Spinal cord (tissue), 10 donors: Measurements from ENCODE around the gene LZTFL1. TPM values are rescaled to one million over a fixed set of nuclear protein-coding genes. Genes with fewer than 3 reads are reported as not detected.

ENCODE experiments used
- DNase-seq, 6 donors: peaks; one replicate each; pipeline versions ENCODE4 v3.0.0 to v3.0.0-alpha.2; 2013 to 2015; ENCODE audit warnings: low spot score in 6 of 6, low read depth in 4 of 6
- H3K27ac ChIP-seq: one replicate; pipeline ENCODE4 v1.5.1; 2013; ENCODE audit warnings: low read depth, low read length, control low read depth
- H3K27me3 ChIP-seq: one replicate; pipeline ENCODE4 v1.6.1; 2013; ENCODE audit warnings: low read length; ENCODE audit not compliant: control insufficient read depth, insufficient read depth
- H3K36me3 ChIP-seq: one replicate; pipeline ENCODE4 v1.6.1; 2013; ENCODE audit warnings: low read length; ENCODE audit not compliant: control insufficient read depth, insufficient read depth
- H3K4me1 ChIP-seq: one replicate; pipeline ENCODE4 v1.6.1; 2013; ENCODE audit warnings: low read length; ENCODE audit not compliant: control insufficient read depth, insufficient read depth
- H3K4me3 ChIP-seq: one replicate; pipeline ENCODE4 v1.5.1; 2013; ENCODE audit warnings: low read depth, low read length, control low read depth
- H3K9me3 ChIP-seq: one replicate; pipeline ENCODE4 v1.6.1; 2013; ENCODE audit warnings: low read length; ENCODE audit not compliant: control insufficient read depth, insufficient read depth
- WGBS: methylation state at CpG from one replicate; pipeline ENCODE4 v1.1.5; 2013; ENCODE audit warnings: missing lambda C conversion rate; ENCODE audit not compliant: insufficient coverage; 5-methylcytosine and 5-hydroxymethylcytosine counted together
- polyA plus RNA-seq, 2 donors: library from polyadenylated mRNA; unstranded; fragments of 120-200 nt; gene quantifications; one replicate each; pipeline ENCODE4 v1.2.1, GENCODE V29; 2013; ENCODE audit not compliant: insufficient read length in 2 of 2
- total RNA-seq, 2 donors: library from RNA; depleted of rRNA in 1 of 2; stranded (reverse); fragments of 120-200 nt in 1 of 2; fragments of >200 nt in 1 of 2; gene quantifications; one replicate each; pipeline versions ENCODE4 v1.2.3 to v1.2.4, GENCODE V29; 2013 to 2014
- donor health status: healthy.

LZTFL1 gene
- total and polyA plus RNA-seq, 4 donors: 25.9 to 46.5 (median 31.4) TPM

DNA sequence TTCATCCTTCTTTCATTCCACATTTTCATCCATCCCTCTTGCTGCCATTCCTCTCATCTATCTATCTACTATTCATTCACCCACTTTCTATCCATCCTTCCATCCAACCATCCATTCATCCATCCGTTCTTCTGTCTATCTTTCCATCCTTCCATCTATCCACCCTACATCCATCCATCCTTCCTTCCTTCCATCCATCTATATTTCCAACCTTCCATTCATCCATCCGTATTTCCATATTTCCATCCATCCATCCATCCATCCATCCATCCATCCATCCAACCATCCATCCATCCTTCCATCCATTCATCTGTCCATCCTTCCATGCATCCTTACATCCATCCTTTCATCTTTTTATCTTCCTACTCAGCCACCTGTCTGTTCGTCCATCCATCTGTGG lies 59.5 kb downstream of the LZTFL1 start:
- no peaks in the 10 kb centered on the region for H3K9me3 ChIP-seq
- H3K27ac ChIP-seq: no peak overlapping the region
- DNase-seq: no peak
- WGBS: 94% methylated on average over 3 of the region's 3 CpGs
- H3K4me3 ChIP-seq: no peak overlapping the region
- H3K4me1 ChIP-seq: no peaks in the 10 kb centered on the region
- no peaks in the 10 kb centered on the region for H3K27me3 ChIP-seq
- no peaks in the 10 kb centered on the region for H3K36me3 ChIP-seq

DNA sequence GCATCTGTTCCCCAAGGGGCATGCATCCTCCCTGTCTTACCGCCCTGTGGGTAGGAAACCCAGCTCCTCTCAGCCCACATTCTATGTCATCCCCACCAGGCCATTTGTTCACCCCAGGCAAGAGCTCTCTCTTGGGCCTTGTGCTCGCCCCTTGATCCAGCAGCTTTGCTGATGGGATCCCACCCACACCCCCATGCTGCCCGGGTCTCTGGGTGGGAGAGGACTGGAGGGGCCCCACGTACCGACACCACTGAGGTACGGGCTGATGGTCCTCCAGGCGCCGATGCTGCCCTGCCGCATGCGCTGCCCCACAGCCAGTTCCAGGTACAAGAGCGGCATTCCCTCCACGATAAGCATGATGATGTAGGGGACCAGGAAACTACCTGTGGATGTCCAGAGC lies 60.1 kb downstream of the LZTFL1 start:
- WGBS: 89% methylated on average over 3 of the region's 12 CpGs
- DNase-seq: no peak
- Histone ChIP-seq H3K9me3 (no peaks in the 10 kb centered on the region), H3K27me3 (no peaks in the 10 kb centered on the region), H3K4me3 (no peak overlapping the region), H3K4me1 (no peaks in the 10 kb centered on the region), H3K27ac (no peak overlapping the region), H3K36me3 (no peaks in the 10 kb centered on the region)

DNA sequence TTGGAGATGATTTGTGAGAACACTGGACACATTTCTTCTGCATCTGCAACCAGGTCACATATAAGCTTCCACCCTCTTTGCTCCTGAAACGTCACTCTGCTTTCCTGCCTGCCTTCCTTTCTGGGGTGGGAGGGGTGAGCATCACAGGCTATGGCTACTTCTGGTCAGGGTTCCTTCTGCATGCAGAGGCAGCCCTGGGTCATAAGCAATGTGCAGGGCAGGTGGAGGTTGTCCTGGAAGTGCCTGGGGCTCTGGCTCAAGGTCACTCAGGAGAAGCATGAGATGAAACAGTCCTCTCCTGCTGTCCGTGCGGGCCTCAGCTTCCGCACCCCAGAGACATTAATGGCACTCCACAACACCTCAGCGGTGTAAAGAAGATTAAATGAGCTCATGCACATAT lies 60.6 kb downstream of the LZTFL1 start:
- Histone ChIP-seq H3K27me3 (no peaks in the 10 kb centered on the region), H3K36me3 (no peaks in the 10 kb centered on the region), H3K4me1 (no peaks in the 10 kb centered on the region), H3K9me3 (no peaks in the 10 kb centered on the region), H3K4me3 (no peak overlapping the region), H3K27ac (no peak overlapping the region)
- 93% methylated on average over 3 of the region's 5 CpGs for WGBS
- DNase-seq: peak in 1 of 6 donors; percentile 23

DNA sequence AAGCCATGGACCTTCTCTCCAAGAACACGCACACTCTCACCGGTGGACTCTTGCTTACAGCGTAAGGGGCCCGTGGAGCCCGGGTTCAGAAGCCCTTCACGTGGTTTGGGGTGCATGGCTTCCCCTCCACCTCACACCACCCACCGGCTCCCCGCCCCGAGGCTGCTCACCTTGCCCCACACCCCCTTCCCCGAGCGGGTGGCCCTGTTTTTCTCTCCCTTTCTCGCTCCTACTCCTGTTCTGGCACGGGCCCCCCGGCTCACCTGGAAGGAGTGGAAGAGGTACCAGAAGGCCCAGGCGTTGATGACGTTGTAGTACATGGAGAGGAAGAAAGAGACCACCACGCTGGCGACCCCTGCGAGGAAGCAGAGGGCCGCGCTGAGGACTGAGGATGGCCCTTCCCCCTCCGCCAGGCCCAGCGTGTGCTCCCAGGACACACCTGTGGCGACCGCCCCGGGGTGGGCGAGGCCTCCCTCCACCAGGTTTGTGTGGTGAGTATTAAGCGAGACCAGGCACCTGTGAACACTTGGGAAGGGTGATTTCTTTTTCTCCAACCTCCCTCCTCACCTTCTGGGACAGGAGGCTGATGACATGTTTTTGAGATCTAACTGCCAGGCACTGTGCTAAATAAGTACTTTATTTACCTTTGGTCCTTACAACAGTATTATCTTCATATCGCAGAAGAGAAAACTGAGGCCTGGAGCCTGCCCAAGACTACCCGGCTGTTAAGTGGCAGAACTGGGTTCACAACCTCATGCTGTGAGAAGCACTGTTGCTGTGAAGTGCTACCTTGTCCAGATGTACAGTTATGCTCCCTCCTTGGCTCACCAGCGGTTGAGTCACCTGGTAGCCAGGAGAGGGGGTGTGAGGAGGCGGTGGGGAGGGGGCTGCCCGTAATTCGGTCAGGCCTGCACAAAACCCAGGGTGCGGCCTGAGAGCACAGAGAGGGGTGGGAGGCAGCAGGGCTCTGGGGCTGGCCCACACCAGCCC lies 61.9 kb downstream of the LZTFL1 start:
- Histone ChIP-seq H3K4me3 (no peak overlapping the region), H3K9me3 (no peaks in the 10 kb centered on the region), H3K27ac (no peak overlapping the region), H3K27me3 (no peaks in the 10 kb centered on the region), H3K36me3 (no peaks in the 10 kb centered on the region), H3K4me1 (no peaks in the 10 kb centered on the region)
- WGBS: 93% methylated on average over 18 of the region's 35 CpGs
- no peak for DNase-seq

DNA sequence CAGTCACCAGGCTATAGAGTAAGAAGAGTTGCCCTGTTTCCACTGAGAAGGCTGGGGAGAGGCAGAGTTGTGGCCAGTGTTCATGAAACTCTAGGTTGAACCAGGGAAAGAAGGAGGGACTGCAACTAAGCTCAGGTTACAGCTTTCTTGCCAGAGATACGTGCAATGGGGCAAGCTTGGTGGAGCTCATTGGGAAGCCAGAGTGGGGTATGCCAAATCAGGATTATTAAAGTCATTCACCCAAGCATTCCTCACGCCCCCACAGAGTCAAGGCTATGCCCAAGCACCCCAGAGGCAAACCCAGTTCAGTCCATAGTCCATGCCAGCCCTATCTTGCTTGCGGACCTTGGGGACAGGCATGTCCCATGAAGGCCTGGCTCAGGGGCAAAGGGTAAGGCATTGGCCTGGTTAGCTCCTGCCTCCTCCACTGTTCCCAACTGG lies 63.1 kb downstream of the LZTFL1 start:
- 87% methylated on average over 3 of the region's 3 CpGs for WGBS
- no peak for DNase-seq

DNA sequence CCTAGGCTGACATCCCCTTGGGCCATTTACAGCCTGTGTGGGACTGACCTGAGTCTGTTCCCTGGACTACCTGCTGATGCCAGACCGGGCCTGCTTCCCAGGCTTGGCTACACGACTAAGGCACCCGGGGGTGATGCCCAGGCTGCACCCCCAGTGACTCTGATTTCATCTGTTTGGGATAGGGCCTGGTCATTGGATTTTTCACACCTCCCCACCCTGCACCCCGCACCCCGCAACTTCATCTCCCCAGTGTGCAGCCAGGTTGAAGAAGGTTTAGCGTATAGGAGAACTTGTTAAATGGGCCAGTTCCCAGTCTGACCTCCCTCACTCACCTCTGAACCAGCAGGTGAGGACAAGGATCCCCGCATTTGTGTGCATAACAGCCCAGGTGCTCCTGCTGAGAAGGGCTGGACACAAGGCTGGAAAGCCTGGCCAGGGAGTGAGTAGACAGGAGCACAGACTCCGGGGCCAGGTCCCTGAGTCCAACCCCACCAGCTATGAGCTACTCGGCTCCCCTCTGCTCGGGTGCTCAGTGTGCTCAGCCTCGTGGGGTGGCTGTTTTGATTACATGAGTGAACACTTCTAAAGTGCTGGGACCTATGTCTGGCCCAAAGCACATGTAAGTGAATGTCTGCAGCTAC lies 64.1 kb downstream of the LZTFL1 start:
- 83% methylated on average over 6 of the region's 11 CpGs for WGBS

More for the DNA sequence above, 63.1 kb downstream of the LZTFL1 start:
- H3K36me3 ChIP-seq: no peaks in the 10 kb centered on the region
- no peaks in the 10 kb centered on the region for H3K4me1 ChIP-seq
- H3K4me3 ChIP-seq: no peak overlapping the region
- H3K27ac ChIP-seq: no peak overlapping the region
- H3K27me3 ChIP-seq: no peaks in the 10 kb centered on the region
- no peaks in the 10 kb centered on the region for H3K9me3 ChIP-seq

DNA sequence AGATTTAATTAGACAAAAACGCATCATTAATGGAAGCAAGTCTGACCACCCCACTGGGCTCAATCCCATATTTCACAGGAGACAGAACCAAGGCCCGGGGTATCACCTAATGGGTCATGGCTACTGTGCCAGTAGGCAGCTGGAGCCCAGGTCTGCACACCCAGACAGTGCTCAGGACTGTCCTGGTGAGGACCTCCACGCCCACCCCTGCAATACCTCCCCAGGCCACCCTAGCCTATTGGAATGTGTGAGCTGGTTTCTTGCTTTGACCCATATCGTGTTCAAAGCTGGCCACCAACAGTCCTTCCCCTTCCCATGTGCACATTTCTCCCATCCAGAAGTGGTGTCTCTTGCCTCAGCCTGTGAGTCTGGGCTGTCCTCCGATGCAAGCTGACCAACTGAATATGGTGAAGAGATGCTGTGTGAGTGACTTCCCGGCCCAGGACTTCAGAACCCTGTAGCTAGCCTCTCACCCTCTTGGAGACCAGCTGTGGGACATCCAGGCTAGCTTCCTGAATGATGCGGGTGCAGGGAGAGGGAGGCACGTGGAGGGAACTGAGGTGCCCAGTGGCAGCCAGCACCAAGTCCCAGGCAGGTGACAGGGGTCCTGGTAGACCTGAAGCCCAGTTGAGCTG lies 64.7 kb downstream of the LZTFL1 start:
- H3K9me3 ChIP-seq: no peaks in the 10 kb centered on the region
- H3K36me3 ChIP-seq: no peaks in the 10 kb centered on the region
- 93% methylated on average over 6 of the region's 8 CpGs for WGBS
- no peaks in the 10 kb centered on the region for H3K27me3 ChIP-seq
- DNase-seq: no peak
- H3K4me3 ChIP-seq: no peak overlapping the region
- no peak overlapping the region for H3K27ac ChIP-seq
- no peaks in the 10 kb centered on the region for H3K4me1 ChIP-seq

More for the DNA sequence above, 64.1 kb downstream of the LZTFL1 start:
- Histone ChIP-seq H3K4me1 (no peaks in the 10 kb centered on the region), H3K27ac (no peak overlapping the region), H3K9me3 (no peaks in the 10 kb centered on the region), H3K27me3 (no peaks in the 10 kb centered on the region), H3K4me3 (no peak overlapping the region), H3K36me3 (no peaks in the 10 kb centered on the region)
- DNase-seq: no peak

DNA sequence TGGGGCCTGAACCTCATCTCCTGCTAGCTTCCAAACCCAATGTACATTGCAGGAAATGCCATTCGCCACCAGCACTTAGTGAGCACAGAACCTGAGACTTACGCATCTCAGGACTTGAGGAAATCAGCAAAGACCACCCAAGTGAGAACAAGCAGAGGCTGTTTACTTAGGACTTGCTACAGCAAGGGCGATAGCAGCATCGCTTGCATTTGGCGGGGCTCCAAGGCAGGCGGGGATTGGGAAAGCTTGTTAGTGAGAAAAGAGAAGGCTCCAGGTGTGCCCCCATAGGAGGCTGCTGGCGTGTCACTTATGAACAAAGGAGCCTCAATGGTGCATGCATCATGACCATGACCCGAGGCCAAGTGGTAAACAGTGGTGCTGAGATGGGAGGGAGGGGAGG lies 65.3 kb downstream of the LZTFL1 start:
- Histone ChIP-seq H3K9me3 (no peaks in the 10 kb centered on the region), H3K27me3 (no peaks in the 10 kb centered on the region), H3K4me1 (no peaks in the 10 kb centered on the region), H3K27ac (no peak overlapping the region), H3K36me3 (no peaks in the 10 kb centered on the region), H3K4me3 (no peak overlapping the region)
- WGBS: 54% methylated on average over 8 of the region's 8 CpGs
- peak in 2 of 6 donors; percentile 45 to 58 for DNase-seq

DNA sequence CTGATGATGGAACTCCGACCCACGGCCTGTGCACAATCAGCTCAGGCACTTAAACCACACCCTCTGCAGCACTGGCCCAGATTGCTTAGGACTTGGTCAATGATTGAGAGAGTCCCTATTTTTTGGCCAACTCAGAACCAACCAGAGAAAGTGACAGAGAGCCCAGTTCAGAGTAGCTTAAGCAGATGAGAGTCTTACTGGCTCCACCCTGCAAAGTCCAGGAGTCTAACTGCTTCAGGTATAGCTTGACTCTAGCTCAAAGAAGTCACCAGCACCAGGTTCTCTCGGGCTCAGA lies 65.7 kb downstream of the LZTFL1 start:
- WGBS: 80% methylated on average over 1 of the region's 3 CpGs
- Histone ChIP-seq H3K4me3 (no peak overlapping the region), H3K27ac (no peak overlapping the region), H3K4me1 (no peaks in the 10 kb centered on the region), H3K9me3 (no peaks in the 10 kb centered on the region), H3K27me3 (no peaks in the 10 kb centered on the region), H3K36me3 (no peaks in the 10 kb centered on the region)
- DNase-seq: no peak
